Measurements from ENCODE around the gene ADGRG7.

The ADGRG7 gene

GRCh38 chr3:100614941-100615340 is 5.5 kb downstream of the ADGRG7 start:
- H3K27me3 ChIP-seq (ENCODE audit: control insufficient read depth, insufficient read depth, low read length), result no peaks in the 10 kb centered on the region
- H3K27ac ChIP-seq, result no peak overlapping the region
- no peaks in the 10 kb centered on the region for H3K36me3 ChIP-seq (ENCODE audit: control insufficient read depth, insufficient read depth, low read length)
- TF ChIP-seq, protein P1, sequence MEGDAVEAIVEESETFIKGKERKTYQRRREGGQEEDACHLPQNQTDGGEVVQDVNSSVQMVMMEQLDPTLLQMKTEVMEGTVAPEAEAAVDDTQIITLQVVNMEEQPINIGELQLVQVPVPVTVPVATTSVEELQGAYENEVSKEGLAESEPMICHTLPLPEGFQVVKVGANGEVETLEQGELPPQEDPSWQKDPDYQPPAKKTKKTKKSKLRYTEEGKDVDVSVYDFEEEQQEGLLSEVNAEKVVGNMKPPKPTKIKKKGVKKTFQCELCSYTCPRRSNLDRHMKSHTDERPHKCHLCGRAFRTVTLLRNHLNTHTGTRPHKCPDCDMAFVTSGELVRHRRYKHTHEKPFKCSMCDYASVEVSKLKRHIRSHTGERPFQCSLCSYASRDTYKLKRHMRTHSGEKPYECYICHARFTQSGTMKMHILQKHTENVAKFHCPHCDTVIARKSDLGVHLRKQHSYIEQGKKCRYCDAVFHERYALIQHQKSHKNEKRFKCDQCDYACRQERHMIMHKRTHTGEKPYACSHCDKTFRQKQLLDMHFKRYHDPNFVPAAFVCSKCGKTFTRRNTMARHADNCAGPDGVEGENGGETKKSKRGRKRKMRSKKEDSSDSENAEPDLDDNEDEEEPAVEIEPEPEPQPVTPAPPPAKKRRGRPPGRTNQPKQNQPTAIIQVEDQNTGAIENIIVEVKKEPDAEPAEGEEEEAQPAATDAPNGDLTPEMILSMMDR (IDR thresholded peaks at IDR 0.05), result no peak
- no peaks in the 10 kb centered on the region for H3K9me3 ChIP-seq (ENCODE audit: control insufficient read depth, low read length)
- H3K4me3 ChIP-seq (ENCODE audit: low read depth, low read length), result no peak overlapping the region
- no peaks in the 10 kb centered on the region for H3K4me1 ChIP-seq
- no peak overlapping the region for H3K9ac ChIP-seq
- no peak overlapping the region for H3K4me2 ChIP-seq (ENCODE audit: low read length)
- no peak overlapping the region for H2AFZ ChIP-seq
- H3K79me2 ChIP-seq, result no peaks in the 10 kb centered on the region

- Histone ChIP-seq H3K4me2 (ENCODE audit: low read length) (no peak overlapping the region), H3K9me3 (ENCODE audit: control insufficient read depth, low read length) (no peaks in the 10 kb centered on the region), H3K4me3 (ENCODE audit: low read depth, low read length) (no peak overlapping the region), H3K4me1 (no peaks in the 10 kb centered on the region), H3K36me3 (ENCODE audit: control insufficient read depth, insufficient read depth, low read length) (no peaks in the 10 kb centered on the region), H3K79me2 (no peaks in the 10 kb centered on the region), H3K27me3 (ENCODE audit: control insufficient read depth, insufficient read depth, low read length) (no peaks in the 10 kb centered on the region), H3K9ac (no peak overlapping the region), H3K27ac (no peak overlapping the region), H2AFZ (no peak overlapping the region)
- TF ChIP-seq, protein P1 (IDR thresholded peaks at IDR 0.05), result no peak
These were observed 6.3 kb downstream of the ADGRG7 start for GRCh38 chr3:100615684-100616083.

GRCh38 chr3:100621251-100621650 is 11.8 kb downstream of the ADGRG7 start:
- Histone ChIP-seq H3K9me3 (ENCODE audit: control insufficient read depth, low read length) (no peaks in the 10 kb centered on the region), H3K36me3 (ENCODE audit: control insufficient read depth, insufficient read depth, low read length) (no peaks in the 10 kb centered on the region), H3K4me2 (ENCODE audit: low read length) (no peak overlapping the region), H3K79me2 (no peaks in the 10 kb centered on the region), H2AFZ (no peak overlapping the region), H3K27ac (no peak overlapping the region), H3K4me3 (ENCODE audit: low read depth, low read length) (no peak overlapping the region), H3K4me1 (no peaks in the 10 kb centered on the region), H3K9ac (no peak overlapping the region), H3K27me3 (ENCODE audit: control insufficient read depth, insufficient read depth, low read length) (no peaks in the 10 kb centered on the region)
- TF ChIP-seq, protein P1 (IDR thresholded peaks at IDR 0.05), result no peak

- Histone ChIP-seq H3K27ac (no peak overlapping the region), H3K79me2 (no peaks in the 10 kb centered on the region)
These were observed 18.1 kb downstream of the ADGRG7 start for GRCh38 chr3:100627491-100627890.

More at GRCh38 chr3:100627491-100627890, 18.1 kb downstream of the ADGRG7 start:
- TF ChIP-seq, protein P1 (IDR thresholded peaks at IDR 0.05), result no peak
- Histone ChIP-seq H3K36me3 (ENCODE audit: control insufficient read depth, insufficient read depth, low read length) (no peaks in the 10 kb centered on the region), H3K27me3 (ENCODE audit: control insufficient read depth, insufficient read depth, low read length) (no peaks in the 10 kb centered on the region), H3K4me1 (no peaks in the 10 kb centered on the region), H3K4me2 (ENCODE audit: low read length) (no peak overlapping the region), H3K9ac (no peak overlapping the region), H3K9me3 (ENCODE audit: control insufficient read depth, low read length) (no peaks in the 10 kb centered on the region), H2AFZ (no peak overlapping the region), H3K4me3 (ENCODE audit: low read depth, low read length) (no peak overlapping the region)
